Eye (tissue), 1 donor: ENCODE data around the gene RGL4.
"Not testable (repeated sequence)": the region's sequence is repeated elsewhere in the genome, so short reads cannot be mapped to it uniquely, and the experiment has no call there.

Experiments used
- DNase-seq: peaks from one replicate; pipeline ENCODE4 v3.0.0-alpha.2; 2015

Gene RGL4

GRCh38 chr22:23690713-23691112 lies at the start of gene RGL4:
Gene RGL4, plus strand, starts transcription at chr22:23691013. Its CDS starts 1,018 bp downstream, at chr22:23692031.
- DNase-seq, result no peak

GRCh38 chr22:23646526-23646925 lies 44.3 kb upstream of the RGL4 start:
- DNase-seq, result not testable (repeated sequence)

- DNase-seq, result no peak
Measured at GRCh38 chr22:23649071-23649501, 41.7 kb upstream of the RGL4 start.

GRCh38 chr22:23651676-23652075 lies 39.1 kb upstream of the RGL4 start:
- no peak for DNase-seq

GRCh38 chr22:23652286-23652685 lies 38.5 kb upstream of the RGL4 start:
- DNase-seq, result no peak

GRCh38 chr22:23652711-23653110 lies 38.1 kb upstream of the RGL4 start:
- no peak for DNase-seq

- DNase-seq, result no peak
Measured at GRCh38 chr22:23655891-23656475, 34.8 kb upstream of the RGL4 start.

- no peak for DNase-seq
Measured at GRCh38 chr22:23657727-23658126, 33.1 kb upstream of the RGL4 start.

GRCh38 chr22:23660381-23660780 lies 30.4 kb upstream of the RGL4 start:
- DNase-seq, result not testable (repeated sequence)

- DNase-seq, result no peak
Measured at GRCh38 chr22:23670378-23671295, 20.2 kb upstream of the RGL4 start.

GRCh38 chr22:23671387-23671786 lies 19.4 kb upstream of the RGL4 start:
- DNase-seq, result not testable (repeated sequence)

GRCh38 chr22:23672307-23673049 lies 18.3 kb upstream of the RGL4 start:
- DNase-seq, result not testable (repeated sequence)

GRCh38 chr22:23673050-23673620 lies 17.7 kb upstream of the RGL4 start:
- no peak for DNase-seq

- no peak for DNase-seq
Measured at GRCh38 chr22:23673826-23674690, 16.8 kb upstream of the RGL4 start.

- not testable (repeated sequence) for DNase-seq
Measured at GRCh38 chr22:23674886-23675501, 15.8 kb upstream of the RGL4 start.

- no peak for DNase-seq
Measured at GRCh38 chr22:23675502-23676415, 15.1 kb upstream of the RGL4 start.

- DNase-seq, result not testable (repeated sequence)
Measured at GRCh38 chr22:23676841-23677700, 13.7 kb upstream of the RGL4 start.

GRCh38 chr22:23677701-23677995 lies 13.2 kb upstream of the RGL4 start:
- no peak for DNase-seq

GRCh38 chr22:23678133-23678532 lies 12.7 kb upstream of the RGL4 start:
- DNase-seq, result no peak
